ENCODE results near the gene KRT28. TPM values are rescaled to one million over a fixed set of nuclear protein-coding genes. Genes with fewer than 3 reads are reported as not detected.

Gene KRT28
- total RNA-seq, 2 donors from 2014 or later = not detected

DNA sequence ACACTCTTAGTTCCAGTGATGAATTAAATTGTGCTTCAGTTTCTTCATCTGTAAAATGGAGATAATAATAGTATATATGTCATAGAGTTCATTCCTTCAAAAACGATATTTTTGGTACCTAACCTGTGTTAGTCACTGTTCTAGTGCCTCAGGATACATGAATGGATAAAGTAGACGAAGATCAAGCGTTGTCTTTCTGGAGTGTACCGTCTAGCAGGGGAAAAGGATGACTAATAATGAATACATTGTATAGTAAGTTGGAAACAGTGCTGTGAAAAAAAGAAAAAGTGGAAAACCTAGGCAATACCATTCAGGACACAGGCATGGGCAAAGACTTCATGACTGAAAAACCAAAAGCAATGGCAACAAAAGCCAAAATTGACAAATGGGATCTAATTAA is 14.0 kb upstream of the KRT28 start:
- H3K36me3 Mint-ChIP-seq = peaks cover 23% of the 10 kb centered on the region
- ATAC-seq (no peak), DNase-seq (ENCODE audit: low spot score) (no peak)
- H3K27me3 Mint-ChIP-seq = peaks cover 35 to 57% of the 10 kb centered on the region in 2 donors
- H3K27ac Mint-ChIP-seq = no peak overlapping the region
- no peak overlapping the region for H3K4me3 Mint-ChIP-seq
- peaks cover 3% of the 10 kb centered on the region for H3K9me3 Mint-ChIP-seq
- peaks cover 7 to 11% of the 10 kb centered on the region in 2 donors for H3K4me1 Mint-ChIP-seq (ENCODE audit: low read depth in 2 of 2)

DNA sequence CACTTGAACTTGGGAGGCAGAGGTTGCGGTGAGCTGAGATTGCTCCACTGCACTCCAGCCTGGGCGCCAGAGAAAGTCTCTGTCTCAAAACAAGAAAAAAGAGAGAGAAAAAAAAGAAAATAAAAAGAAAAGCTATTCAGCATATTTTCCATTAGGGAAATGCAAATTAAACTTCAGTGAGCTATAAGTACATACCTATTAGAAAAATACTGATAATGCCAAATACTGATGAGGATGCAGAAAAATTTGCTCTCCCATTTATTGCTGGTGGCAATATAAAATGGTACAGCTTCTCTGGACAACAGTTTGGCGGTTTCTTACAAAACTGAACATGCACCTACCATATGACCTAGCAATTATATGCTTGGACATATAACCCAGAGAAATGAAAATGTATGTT is 12.9 kb upstream of the KRT28 start:
- H3K36me3 Mint-ChIP-seq = peaks cover 16% of the 10 kb centered on the region
- H3K27ac Mint-ChIP-seq = no peak overlapping the region
- DNase-seq (ENCODE audit: low spot score) (no peak), ATAC-seq (no peak)
- H3K4me3 Mint-ChIP-seq = no peak overlapping the region
- peaks cover 43 to 68% of the 10 kb centered on the region in 2 donors for H3K27me3 Mint-ChIP-seq
- peaks cover 3% of the 10 kb centered on the region for H3K9me3 Mint-ChIP-seq
- H3K4me1 Mint-ChIP-seq (ENCODE audit: low read depth in 2 of 2) = peaks cover 7 to 10% of the 10 kb centered on the region in 2 donors

DNA sequence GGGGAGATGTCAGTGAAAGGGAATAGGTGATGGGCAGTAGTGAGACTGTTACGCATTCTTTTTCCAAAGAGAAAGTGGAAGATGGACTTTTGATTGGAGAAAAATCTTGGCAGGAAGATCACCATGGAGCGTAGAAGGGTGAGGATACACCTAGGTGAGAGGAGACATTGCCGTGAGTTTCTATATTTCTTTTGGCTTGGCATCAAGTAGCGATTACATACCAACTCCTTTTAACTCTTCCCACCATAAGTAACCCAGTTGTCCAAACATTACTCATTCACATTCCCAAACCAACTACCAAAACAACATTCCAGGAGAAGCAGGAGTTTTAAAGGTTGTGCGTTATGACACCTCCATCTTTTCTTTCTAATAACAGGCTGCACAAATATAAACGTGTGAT is 10.7 kb upstream of the KRT28 start:
- H3K4me1 Mint-ChIP-seq (ENCODE audit: low read depth in 2 of 2) = no peaks in the 10 kb centered on the region

DNA sequence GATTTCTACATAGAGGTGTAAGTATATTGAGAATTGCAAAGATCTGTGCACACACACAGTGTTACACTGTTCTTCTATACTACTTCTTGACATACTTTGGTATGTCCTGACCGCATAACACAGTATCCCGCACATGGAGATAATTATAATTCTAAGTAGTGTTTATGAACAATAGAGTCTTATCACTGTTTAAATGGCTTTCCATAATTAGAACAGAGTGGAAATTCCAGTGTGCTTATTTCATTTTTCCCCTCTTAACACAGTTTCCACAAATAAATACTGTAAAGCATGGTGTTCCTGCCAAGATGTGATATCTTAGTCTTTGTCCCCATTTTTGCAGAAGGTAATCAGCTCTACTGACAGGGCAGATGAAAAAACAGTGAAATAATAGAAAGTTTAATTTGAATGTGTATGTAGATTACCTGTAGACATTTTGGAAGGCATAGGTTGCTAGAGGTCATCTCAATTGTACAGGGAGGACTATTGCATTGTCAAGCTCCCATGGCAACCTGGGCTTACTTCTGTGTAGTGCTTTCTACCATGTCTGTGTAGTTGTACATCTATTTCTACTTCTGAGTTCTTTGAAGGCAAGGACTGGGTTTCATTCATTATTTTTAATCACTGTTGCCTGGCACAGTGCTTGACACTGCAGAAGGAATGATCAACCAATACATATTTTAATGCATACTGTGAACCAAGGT is 10.1 kb upstream of the KRT28 start:
- Mint-ChIP-seq H3K27me3 (peaks cover 58 to 82% of the 10 kb centered on the region in 2 donors), H3K36me3 (no peaks in the 10 kb centered on the region), H3K4me3 (no peak overlapping the region), H3K4me1 (ENCODE audit: low read depth in 2 of 2) (no peaks in the 10 kb centered on the region), H3K9me3 (peaks cover 3% of the 10 kb centered on the region), H3K27ac (no peak overlapping the region)
- ATAC-seq (no peak), DNase-seq (ENCODE audit: low spot score) (no peak)

More for the DNA sequence above, 10.7 kb upstream of the KRT28 start:
- DNase-seq (ENCODE audit: low spot score) (no peak), ATAC-seq (no peak)
- Mint-ChIP-seq H3K9me3 (peaks cover 3% of the 10 kb centered on the region), H3K27ac (no peak overlapping the region), H3K27me3 (peaks cover 56 to 81% of the 10 kb centered on the region in 2 donors), H3K36me3 (peaks cover under 1% of the 10 kb centered on the region), H3K4me3 (no peak overlapping the region)

DNA sequence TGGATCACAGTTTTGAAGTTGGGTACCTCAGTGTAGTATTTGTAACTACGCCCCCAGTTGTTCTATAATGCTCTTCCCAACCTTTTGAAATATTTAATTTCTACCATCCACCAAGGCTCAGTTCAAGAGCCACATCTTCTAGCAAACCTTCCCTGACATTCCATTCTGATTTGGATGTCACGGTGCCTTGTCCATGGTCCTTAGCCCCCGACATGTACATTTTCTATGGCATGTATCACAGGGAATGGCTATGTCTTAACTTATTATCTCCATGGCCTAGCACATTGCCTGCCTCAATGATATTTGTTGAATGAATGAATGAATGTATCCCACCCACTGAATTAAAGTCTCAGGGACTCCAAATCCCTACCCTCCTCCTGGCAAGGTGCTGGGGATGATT is 6.4 kb upstream of the KRT28 start:
- Mint-ChIP-seq H3K9me3 (no peaks in the 10 kb centered on the region), H3K27ac (no peak overlapping the region), H3K36me3 (no peaks in the 10 kb centered on the region), H3K4me1 (ENCODE audit: low read depth in 2 of 2) (peaks cover 2 to 4% of the 10 kb centered on the region in 2 donors), H3K27me3 (peaks cover 45 to 67% of the 10 kb centered on the region in 2 donors), H3K4me3 (no peak overlapping the region)
- ATAC-seq (no peak), DNase-seq (ENCODE audit: low spot score) (no peak)

DNA sequence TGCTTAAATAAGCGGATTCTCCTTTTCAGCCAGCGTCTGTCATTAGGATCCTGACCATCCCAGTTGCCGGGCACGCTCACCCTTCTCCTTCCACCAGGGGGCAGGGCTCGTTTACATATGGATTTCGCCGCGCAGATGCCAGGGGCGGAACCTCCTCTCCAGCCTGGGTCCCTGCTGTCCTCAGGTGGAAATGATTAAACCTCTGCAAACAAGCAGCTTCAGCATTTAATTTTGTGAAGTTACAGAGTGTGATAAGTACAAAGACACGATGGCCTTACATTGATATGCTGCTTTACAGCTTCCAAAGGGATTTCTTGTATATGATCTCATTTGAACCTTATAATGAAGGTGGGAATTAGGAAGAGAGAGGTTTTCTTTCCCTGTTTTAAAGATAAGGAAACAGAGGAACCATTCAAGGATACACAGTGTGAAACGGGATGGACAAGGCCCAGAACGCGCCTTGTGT is 3.9 kb upstream of the KRT28 start:
- DNase-seq (ENCODE audit: low spot score) (peak; percentile 75), ATAC-seq (peak; percentile 70 to 77)
- Mint-ChIP-seq H3K4me1 (ENCODE audit: low read depth in 2 of 2) (peaks cover 2 to 4% of the 10 kb centered on the region in 2 donors), H3K27ac (no peak overlapping the region), H3K27me3 (peaks cover 34 to 47% of the 10 kb centered on the region in 2 donors), H3K4me3 (no peak overlapping the region), H3K36me3 (no peaks in the 10 kb centered on the region), H3K9me3 (no peaks in the 10 kb centered on the region)

DNA sequence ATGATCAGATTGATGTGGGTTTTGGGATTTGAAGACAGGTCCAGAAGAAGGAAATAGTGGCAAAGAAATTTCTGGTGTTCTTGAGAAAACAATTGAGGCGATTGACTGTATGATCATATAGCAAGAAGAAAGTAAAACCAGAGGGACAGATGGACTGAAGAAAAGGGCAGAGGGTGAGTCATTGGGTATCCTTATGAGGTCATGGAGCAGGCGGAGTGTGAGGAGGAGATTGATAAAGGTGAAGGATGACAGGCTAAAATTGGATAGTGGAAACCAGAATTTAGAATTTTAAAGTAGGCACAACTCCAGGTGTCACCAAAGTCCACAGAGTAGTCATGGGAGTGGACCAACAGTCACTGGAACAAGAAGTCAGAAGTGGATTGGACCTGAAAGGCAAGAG is 1.4 kb upstream of the KRT28 start:
- Mint-ChIP-seq H3K27ac (no peak overlapping the region), H3K4me3 (no peak overlapping the region), H3K36me3 (no peaks in the 10 kb centered on the region), H3K9me3 (no peaks in the 10 kb centered on the region), H3K4me1 (ENCODE audit: low read depth in 2 of 2) (peaks cover 2 to 4% of the 10 kb centered on the region in 2 donors), H3K27me3 (peaks cover 22 to 30% of the 10 kb centered on the region in 2 donors)
- DNase-seq (ENCODE audit: low spot score) (no peak), ATAC-seq (no peak)

DNA sequence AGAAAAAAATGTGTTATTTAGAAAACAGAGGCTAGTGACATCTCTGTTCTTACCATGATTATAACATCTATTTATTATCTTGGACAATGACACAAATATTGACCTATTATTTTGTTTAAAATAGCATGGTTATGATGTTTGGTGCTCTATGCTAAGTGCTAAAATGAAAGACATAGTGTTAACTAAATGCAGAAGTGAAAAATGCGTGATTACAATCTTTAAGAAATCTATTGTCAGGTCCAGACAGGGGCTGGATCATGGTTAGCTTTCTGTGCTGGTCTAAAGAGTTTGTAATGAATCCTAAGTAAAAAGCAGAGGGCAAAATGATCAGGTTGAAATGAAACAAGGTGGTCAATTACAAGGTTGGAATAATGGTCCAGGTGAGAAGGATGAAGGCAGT is 622 bp upstream of the KRT28 start:
- Mint-ChIP-seq H3K4me1 (ENCODE audit: low read depth in 2 of 2) (peaks cover 2 to 4% of the 10 kb centered on the region in 2 donors), H3K4me3 (no peak overlapping the region), H3K27me3 (peaks cover 27 to 34% of the 10 kb centered on the region in 2 donors), H3K27ac (no peak overlapping the region), H3K36me3 (no peaks in the 10 kb centered on the region), H3K9me3 (no peaks in the 10 kb centered on the region)
- no peak for ATAC-seq
- DNase-seq (ENCODE audit: low spot score) = no peak

DNA sequence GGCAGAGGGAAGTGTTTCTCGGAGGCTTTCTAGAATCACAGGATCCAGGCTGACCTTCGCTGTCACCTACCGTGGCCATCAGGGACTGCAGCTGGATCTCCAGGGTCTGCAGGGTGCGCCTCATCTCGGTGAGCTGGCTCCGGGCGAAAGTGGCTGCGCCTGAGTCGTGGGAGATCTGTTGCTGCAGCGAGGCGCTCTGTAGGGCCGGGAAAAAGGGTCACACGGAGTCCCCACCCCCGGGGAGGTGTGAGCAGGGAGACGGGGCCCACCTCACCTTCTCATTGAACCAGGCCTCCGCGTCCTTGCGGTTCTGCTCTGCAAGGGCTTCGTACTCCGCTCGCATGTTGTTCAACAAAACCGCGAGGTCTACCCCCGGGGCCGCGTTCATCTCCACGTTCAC is 2.9 kb downstream of the KRT28 start:
- Mint-ChIP-seq H3K4me3 (no peak overlapping the region), H3K27ac (no peak overlapping the region), H3K9me3 (no peaks in the 10 kb centered on the region), H3K4me1 (ENCODE audit: low read depth in 2 of 2) (no peaks in the 10 kb centered on the region), H3K27me3 (peaks cover 23 to 38% of the 10 kb centered on the region in 2 donors), H3K36me3 (no peaks in the 10 kb centered on the region)
- ATAC-seq (no peak), DNase-seq (ENCODE audit: low spot score) (no peak)

DNA sequence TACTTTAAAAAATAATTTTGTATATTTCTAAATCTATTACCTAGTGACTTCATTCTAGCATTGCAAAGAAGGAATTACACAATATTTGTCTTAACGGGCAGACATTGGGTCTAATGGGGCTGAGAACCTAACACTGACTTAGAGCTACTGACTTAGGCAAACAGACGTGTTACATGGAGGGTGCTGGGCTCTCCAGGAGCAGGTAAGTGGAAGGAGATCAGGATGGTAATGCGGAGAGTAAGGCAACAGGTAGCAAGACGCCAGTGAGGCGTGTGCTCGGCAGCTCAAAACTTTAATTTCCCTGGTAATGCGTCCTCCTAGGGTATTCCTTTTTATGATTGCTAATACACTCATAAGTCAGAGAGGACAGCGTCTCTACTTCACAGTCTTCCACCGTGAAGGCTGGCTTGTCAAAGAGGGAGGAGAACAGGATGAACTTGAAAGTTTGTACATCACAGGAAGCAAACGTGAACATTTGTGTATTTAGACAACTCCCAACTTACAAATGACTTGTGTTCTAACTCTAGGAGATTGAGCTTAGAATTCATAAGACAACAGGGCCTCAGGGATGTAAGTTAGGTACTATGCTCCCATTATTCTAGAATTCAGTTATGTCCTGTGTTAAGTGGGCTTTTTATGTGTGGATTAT is 4.6 kb downstream of the KRT28 start:
- Mint-ChIP-seq H3K4me3 (no peak overlapping the region), H3K36me3 (no peaks in the 10 kb centered on the region), H3K4me1 (ENCODE audit: low read depth in 2 of 2) (no peaks in the 10 kb centered on the region), H3K9me3 (no peaks in the 10 kb centered on the region), H3K27me3 (peaks cover 27 to 46% of the 10 kb centered on the region in 2 donors), H3K27ac (no peak overlapping the region)
- DNase-seq (ENCODE audit: low spot score) (no peak), ATAC-seq (no peak)

DNA sequence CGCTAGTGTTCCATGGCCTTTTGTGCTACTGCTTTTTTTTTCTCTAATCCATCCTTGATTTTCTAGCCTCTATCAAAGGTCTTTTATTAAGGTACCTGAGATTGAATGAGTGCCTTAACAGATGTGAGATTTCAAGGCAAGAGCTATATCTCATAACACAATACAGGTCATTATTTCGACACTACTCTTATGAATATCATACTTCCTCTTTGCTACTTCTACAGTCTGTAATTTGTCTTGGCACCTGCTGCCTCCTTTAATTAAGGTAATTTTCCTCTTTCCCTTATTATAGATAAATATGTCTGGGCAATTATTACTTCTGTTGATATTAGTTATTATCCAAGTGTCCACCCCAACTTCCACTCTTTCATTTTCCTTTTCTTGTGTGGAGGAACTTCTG is 5.3 kb downstream of the KRT28 start:
- no peaks in the 10 kb centered on the region for H3K36me3 Mint-ChIP-seq
- H3K27ac Mint-ChIP-seq = no peak overlapping the region
- H3K9me3 Mint-ChIP-seq = no peaks in the 10 kb centered on the region
- H3K4me3 Mint-ChIP-seq = no peak overlapping the region
- no peak for DNase-seq (ENCODE audit: low spot score)
- H3K4me1 Mint-ChIP-seq (ENCODE audit: low read depth in 2 of 2) = no peaks in the 10 kb centered on the region
- peaks cover 28 to 49% of the 10 kb centered on the region in 2 donors for H3K27me3 Mint-ChIP-seq
- ATAC-seq = no peak

DNA sequence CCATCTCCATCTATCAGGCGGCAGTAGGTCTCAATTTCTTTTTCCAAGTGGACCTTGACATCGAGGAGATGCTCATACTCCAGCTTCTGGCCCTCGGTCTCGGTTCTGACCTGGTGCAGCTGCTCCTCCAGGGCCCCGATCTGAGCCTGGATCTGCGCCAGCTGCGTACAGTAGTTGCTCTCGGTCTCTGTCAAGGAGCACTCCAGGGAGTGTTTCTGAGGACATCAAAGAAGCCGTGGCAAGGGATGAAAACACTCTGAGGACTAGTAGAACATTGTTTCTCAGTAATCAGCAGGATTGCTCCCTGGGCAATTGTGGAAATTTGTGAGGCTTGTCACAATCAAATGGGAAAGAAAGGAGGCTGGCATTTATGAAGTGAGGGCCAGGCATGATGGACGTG is 5.9 kb downstream of the KRT28 start:
- Mint-ChIP-seq H3K27me3 (peaks cover 29 to 49% of the 10 kb centered on the region in 2 donors), H3K9me3 (no peaks in the 10 kb centered on the region), H3K4me1 (ENCODE audit: low read depth in 2 of 2) (no peaks in the 10 kb centered on the region), H3K4me3 (no peak overlapping the region), H3K36me3 (no peaks in the 10 kb centered on the region), H3K27ac (no peak overlapping the region)
- ATAC-seq = no peak
- no peak for DNase-seq (ENCODE audit: low spot score)

DNA sequence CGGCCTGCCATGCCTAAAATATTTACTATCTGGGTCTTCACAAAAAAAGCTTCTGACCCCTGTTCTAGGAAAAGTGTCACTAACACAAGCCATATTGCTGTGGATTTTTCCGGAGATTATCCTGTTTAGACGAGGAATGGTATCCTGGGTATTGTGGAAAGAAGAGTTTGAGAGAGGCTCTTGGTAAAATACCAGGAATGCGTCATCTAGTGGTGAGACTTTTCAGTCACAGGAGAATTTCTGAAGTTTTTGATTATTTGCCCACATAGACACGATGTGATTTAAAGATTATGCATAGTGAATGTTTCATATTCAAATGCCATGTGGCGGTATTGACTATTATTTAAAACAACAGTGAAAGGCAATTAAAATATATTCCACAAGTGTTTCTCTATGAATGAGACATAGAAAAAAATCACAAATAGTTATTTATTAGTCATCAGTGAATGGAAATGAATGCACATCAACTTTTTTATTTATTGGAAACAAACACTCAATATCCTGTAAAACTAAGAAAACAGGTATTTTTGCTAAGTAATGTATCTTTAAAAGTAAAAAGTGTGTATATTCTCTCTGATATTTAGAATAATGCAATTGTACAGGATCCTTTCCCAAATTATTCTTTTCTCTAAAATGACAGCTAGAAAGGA is 7.8 kb downstream of the KRT28 start:
- ATAC-seq (no peak), DNase-seq (ENCODE audit: low spot score) (no peak)
- Mint-ChIP-seq H3K27me3 (peaks cover 37 to 59% of the 10 kb centered on the region in 2 donors), H3K36me3 (no peaks in the 10 kb centered on the region), H3K4me3 (no peak overlapping the region), H3K27ac (no peak overlapping the region), H3K4me1 (ENCODE audit: low read depth in 2 of 2) (no peaks in the 10 kb centered on the region), H3K9me3 (no peaks in the 10 kb centered on the region)

DNA sequence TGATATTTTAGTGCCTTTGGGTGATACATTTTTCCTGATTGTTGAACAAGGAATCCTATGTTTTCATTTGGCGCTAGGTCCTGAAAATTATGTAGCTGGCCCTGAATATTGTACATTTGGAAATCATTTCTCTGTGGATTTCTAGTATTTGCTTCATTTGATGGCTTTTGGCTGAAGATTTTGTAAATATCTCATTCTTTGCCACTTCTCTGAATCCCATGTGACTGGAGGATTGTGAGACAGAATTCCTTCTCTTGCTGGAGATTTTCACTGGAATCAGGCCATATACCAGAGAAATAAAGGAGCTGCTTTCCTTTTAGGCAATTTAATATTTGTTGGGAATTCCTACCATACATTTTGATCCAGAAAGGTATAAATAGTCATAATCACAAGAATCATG is 8.6 kb downstream of the KRT28 start:
- H3K36me3 Mint-ChIP-seq = no peaks in the 10 kb centered on the region
- no peaks in the 10 kb centered on the region for H3K4me1 Mint-ChIP-seq (ENCODE audit: low read depth in 2 of 2)
- DNase-seq (ENCODE audit: low spot score) = no peak
- H3K9me3 Mint-ChIP-seq = no peaks in the 10 kb centered on the region
- no peak overlapping the region for H3K4me3 Mint-ChIP-seq
- H3K27ac Mint-ChIP-seq = no peak overlapping the region
- H3K27me3 Mint-ChIP-seq = peaks cover 31 to 53% of the 10 kb centered on the region in 2 donors
- ATAC-seq = no peak

All from natural killer cell treated with Interleukin-12 subunit alpha and Interleukin-12 subunit beta and Interleukin-15 and Interleukin-18, amount 100 ng/mL, for 72 hours (primary cell).